ENCODE results near the gene CFAP58.

CFAP58 gene

GRCh38 chr10:104353325-104354048 lies at the start of gene CFAP58:
Gene CFAP58 (plus strand): TSS chr10:104353833. CDS start chr10:104353898, 65 bp downstream.
- peak; percentile 78 for DNase-seq (ENCODE audit: low read depth)

GRCh38 chr10:104304356-104304745 lies 49.3 kb upstream of the CFAP58 start:
- DNase-seq (ENCODE audit: low read depth) = no peak

- no peak for DNase-seq (ENCODE audit: low read depth)
Observed at GRCh38 chr10:104304927-104305326, 48.7 kb upstream of the CFAP58 start.

- DNase-seq (ENCODE audit: low read depth) = no peak
Observed at GRCh38 chr10:104306897-104307296, 46.7 kb upstream of the CFAP58 start.

- no peak for DNase-seq (ENCODE audit: low read depth)
Observed at GRCh38 chr10:104307576-104308438, 45.8 kb upstream of the CFAP58 start.

GRCh38 chr10:104308439-104308903 lies 45.2 kb upstream of the CFAP58 start:
- DNase-seq (ENCODE audit: low read depth) = no peak

GRCh38 chr10:104309980-104310978 lies 43.4 kb upstream of the CFAP58 start:
- no peak for DNase-seq (ENCODE audit: low read depth)

- DNase-seq (ENCODE audit: low read depth) = no peak
Observed at GRCh38 chr10:104311184-104311720, 42.4 kb upstream of the CFAP58 start.

GRCh38 chr10:104314591-104315485 lies 38.8 kb upstream of the CFAP58 start:
- DNase-seq (ENCODE audit: low read depth) = no peak

- DNase-seq (ENCODE audit: low read depth) = no peak
Observed at GRCh38 chr10:104315486-104315921, 38.1 kb upstream of the CFAP58 start.

GRCh38 chr10:104316321-104317099 lies 37.1 kb upstream of the CFAP58 start:
- no peak for DNase-seq (ENCODE audit: low read depth)

GRCh38 chr10:104317269-104317710 lies 36.3 kb upstream of the CFAP58 start:
- DNase-seq (ENCODE audit: low read depth) = no peak

GRCh38 chr10:104317726-104318299 lies 35.8 kb upstream of the CFAP58 start:
- DNase-seq (ENCODE audit: low read depth) = no peak

GRCh38 chr10:104318326-104318725 lies 35.3 kb upstream of the CFAP58 start:
- no peak for DNase-seq (ENCODE audit: low read depth)

GRCh38 chr10:104318810-104319741 lies 34.6 kb upstream of the CFAP58 start:
- no peak for DNase-seq (ENCODE audit: low read depth)

GRCh38 chr10:104321226-104321625 lies 32.4 kb upstream of the CFAP58 start:
- DNase-seq (ENCODE audit: low read depth) = no peak

- no peak for DNase-seq (ENCODE audit: low read depth)
Observed at GRCh38 chr10:104321725-104322415, 31.8 kb upstream of the CFAP58 start.

GRCh38 chr10:104322416-104322782 lies 31.2 kb upstream of the CFAP58 start:
- no peak for DNase-seq (ENCODE audit: low read depth)
